GM12874 (cell line): ENCODE results near the gene ERICH3.

Experiments used
- TF ChIP-seq, protein P1 (sequence below): IDR thresholded peaks from 2 replicates; pipeline ENCODE4 v1.5.1; 2011; ENCODE audit warnings: low read depth, mild to moderate bottlenecking, control low read depth, low read length, moderate library complexity; ENCODE audit not compliant: insufficient read depth

Gene ERICH3

DNA sequence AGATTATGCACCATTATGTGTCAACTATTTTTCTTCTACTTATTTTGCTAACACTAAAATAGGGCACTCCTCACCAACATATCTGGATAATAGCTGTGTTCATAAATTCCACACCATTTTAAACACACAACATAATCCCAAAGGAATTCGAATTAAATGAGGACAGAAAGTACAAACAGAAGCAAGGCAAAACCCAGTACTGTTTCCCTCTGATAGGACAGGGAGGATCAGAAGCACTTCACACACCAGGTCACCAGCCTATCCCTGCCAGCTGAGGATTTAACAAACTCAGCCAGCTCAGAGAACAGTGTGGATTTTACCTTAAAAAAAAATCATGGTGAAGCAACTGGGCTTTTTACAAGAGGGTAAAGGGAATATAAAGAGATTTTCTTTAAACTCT lies 39.3 kb upstream of the ERICH3 start:
- TF ChIP-seq, protein P1, sequence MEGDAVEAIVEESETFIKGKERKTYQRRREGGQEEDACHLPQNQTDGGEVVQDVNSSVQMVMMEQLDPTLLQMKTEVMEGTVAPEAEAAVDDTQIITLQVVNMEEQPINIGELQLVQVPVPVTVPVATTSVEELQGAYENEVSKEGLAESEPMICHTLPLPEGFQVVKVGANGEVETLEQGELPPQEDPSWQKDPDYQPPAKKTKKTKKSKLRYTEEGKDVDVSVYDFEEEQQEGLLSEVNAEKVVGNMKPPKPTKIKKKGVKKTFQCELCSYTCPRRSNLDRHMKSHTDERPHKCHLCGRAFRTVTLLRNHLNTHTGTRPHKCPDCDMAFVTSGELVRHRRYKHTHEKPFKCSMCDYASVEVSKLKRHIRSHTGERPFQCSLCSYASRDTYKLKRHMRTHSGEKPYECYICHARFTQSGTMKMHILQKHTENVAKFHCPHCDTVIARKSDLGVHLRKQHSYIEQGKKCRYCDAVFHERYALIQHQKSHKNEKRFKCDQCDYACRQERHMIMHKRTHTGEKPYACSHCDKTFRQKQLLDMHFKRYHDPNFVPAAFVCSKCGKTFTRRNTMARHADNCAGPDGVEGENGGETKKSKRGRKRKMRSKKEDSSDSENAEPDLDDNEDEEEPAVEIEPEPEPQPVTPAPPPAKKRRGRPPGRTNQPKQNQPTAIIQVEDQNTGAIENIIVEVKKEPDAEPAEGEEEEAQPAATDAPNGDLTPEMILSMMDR: no peak

DNA sequence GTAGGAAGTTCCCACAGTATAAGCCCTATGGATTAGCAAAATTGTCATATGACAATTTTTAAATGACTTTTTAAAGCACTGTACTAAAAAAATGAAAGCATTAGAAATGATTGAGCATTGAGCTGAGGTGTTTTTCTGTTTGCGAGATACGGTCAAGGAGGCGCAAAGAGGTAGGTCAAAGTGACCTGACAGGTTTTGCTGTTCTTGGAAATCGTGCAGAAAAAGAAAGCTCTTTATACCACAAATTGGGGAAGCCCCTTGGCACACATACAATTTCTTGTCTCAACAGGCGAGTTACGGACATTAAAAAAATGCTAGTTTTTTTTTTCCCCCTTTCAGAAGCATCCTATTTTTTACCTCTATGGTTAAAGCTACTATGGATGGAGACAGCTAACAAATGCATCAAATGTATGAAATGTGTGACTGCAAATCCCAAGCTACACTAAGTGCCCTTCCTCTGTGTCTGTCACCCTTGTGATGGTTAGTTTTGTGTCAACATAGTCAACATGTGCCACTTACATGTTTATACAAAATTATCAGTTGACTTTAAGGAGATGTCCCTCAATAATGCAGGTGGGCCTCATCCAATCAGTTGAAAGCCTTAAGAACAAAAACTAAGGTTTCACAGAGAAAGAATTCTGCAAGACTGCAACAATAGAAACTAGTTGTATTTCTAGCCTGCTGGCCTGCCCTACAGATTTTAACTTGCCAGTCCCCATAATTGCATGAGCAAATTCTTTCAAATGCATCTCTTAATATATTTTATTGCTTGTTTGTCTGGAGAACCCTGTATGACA lies 30.0 kb upstream of the ERICH3 start:
- TF ChIP-seq, protein P1: no peak

DNA sequence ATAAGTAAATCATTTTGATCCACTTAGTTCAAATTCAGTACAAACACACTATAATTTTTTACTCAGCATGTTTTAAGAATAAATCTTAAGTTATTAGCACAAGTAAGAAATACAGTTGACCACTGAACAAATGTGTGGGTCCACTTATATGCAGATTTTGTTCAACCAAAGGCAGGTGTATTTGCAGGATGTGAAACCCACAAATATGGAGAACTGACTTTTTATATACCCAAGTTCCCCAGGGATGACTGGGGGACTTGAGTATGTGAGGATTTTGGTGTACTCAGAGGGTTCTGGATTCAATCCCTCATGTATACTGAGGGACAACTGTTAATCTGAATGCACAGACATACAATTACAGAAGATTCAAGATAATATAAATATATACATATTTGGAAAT lies 25.7 kb upstream of the ERICH3 start:
- TF ChIP-seq, protein P1: no peak

DNA sequence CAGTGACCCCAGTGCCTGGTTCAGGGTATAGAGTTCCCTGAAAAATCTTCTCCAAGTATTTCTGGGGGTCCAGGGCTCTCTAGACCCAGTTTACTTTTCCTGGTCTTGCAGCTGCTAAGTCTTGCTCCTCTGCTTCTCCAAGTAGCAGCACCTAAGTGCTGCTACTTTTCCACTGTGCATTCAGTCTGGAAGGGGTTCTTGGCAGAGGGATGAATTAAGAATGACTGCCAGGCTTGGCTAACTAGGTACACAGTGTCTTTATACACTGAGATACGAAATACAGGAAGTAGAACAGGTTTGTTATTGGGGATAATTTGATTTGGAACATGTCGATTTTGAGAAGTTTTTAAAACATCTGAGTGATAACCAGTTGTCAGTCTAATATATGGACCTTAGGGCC lies 24.2 kb upstream of the ERICH3 start:
- TF ChIP-seq, protein P1: no peak

DNA sequence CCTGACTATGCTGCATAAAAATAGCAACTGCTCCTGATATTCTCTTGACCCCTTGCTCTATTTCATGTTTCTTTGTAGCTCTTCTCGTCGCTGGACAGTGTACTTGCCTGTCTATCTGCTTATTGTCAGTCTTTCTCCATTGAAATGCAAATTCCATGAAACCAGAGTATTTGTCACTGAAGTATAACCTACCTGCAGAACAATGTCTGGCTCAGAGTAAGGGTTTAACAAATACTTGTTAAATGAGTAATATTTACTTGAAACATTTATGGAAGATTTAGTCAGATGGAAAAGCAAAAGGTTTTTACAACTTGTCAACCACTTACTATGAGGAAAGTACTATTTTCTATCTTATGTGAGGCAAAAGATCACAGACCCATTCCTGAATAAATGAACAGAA lies 19.9 kb upstream of the ERICH3 start:
- TF ChIP-seq, protein P1: no peak

DNA sequence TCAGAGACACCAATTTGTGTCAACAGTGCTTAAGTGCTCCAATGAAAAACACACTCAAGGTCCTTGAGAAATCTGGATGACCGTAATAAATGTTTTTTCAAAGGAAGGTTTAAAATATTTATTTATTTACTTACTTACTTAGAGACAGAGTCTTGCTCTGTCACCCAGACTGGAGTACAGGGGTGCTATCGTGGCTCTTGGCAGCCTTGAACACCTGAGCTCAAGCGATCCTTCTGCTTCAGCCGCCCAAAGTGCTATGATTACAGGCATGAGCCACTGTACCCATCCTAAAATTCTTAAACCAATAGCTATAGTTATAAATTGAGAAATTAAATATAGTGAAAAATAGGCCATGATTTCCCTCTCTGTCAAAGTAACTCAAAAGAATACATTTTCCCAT lies 17.3 kb upstream of the ERICH3 start:
- TF ChIP-seq, protein P1: no peak

DNA sequence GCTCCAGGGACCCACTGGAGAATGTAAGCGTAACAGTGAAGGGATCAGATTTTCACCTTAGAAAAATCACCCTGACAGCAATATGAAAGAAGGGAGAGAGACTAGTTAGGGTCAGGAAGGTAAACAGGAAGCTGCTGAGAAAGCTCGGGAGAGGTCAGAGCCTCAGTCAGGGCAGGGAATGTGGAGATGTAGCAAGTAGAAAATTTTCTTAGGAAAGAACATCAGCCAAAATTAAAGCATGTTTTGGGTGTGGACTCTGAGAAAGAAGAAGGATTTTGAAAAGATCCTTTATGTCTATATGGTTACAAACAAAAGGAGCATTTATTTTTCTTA lies 16.7 kb upstream of the ERICH3 start:
- TF ChIP-seq, protein P1: no peak
